ENCODE measurements around the gene CCDC188.
A peak's percentile ranks its signal among the peaks of the same experiment; 100 is the strongest.
"Not testable (repeated sequence)": the region's sequence is repeated elsewhere in the genome, so short reads cannot be mapped to it uniquely, and the experiment has no call there.

The CCDC188 gene

GRCh38 chr22:20169253-20169822 is 18.5 kb upstream of the CCDC188 start:
- no peak for DNase-seq

- DNase-seq: no peak
Observed at GRCh38 chr22:20167643-20168322, 16.9 kb upstream of the CCDC188 start.

- no peak for DNase-seq
Observed at GRCh38 chr22:20166703-20167102, 15.8 kb upstream of the CCDC188 start.

DNA sequence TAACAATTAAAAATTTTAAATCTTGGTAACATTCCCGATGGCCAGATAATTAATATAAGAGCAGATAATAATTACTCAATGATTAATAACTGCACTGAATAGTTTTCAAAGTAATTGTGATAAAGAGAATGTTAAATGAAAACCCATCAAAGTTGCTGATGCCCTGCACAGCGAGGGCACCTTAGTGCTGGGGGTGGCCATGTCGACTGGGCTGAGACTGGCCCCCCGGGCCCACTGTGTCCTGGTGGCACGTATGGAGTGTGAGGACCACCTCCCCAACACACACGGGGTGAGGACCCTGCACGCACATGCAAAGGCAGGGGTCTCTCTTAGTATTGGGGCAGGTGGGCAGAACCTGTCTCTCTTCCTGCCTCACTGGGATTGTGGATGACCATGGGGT is 15.1 kb upstream of the CCDC188 start:
- no peak for DNase-seq

DNA sequence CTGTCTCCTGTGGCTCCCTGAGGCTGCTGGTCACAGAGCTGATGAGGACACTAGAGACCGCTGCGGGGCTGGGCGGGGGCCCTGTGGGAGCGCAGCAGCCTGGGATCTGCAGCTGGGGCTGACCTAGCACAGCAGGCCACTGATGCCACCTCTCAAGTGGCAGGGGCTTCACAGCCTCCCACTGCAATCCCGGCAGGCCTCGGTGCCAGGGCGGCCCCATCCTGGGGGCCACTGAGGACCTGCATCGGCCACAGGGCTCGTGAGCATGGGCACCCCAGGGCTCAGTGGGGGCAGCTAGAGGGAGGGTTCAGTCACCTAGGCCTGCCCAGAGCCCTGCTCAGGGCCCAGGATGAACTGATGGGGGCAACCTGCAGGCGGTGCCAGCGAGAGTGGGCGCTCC is 14.6 kb upstream of the CCDC188 start:
- DNase-seq: no peak

DNA sequence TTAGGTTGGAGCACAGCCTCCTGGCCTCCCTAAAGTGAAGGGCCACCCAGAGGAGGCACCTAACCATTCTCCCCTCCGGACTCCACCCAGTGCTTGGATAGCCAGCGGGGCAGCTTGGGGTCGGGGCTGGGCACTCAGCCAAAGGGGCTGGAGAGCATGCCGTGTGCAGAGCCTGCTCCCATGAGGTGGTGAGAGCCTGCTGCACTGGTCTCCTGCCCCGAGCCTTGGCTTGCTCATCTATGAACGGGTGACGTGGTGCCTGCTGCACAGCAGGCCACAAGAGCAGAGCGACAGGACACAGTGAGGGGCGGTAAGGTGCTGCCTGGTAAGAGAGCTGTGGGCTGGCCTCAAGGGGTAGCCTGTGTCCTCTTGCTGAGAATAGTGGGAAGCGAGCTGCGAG is 14.0 kb upstream of the CCDC188 start:
- DNase-seq: no peak

DNA sequence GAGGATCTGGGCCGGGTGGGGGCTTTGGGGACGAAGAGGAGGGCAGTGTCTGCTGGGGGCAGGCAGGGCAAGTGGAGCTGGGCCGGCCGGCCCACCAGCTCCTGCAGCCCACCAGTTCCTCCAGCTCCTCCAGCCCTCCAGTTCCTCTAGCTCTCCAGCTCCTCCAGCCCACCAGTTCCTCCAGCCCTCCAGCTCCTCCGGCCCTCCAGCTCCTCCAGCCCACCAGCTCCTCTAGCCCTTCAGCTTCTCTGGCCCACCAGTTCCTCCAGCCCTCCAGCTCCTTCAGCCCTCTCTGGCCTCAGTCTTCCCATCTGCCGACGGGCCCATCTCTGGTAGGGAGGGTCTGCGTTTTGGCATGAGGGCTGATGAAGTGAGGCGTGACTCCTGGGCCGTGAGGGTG is 9.2 kb upstream of the CCDC188 start:
- DNase-seq: no peak

GRCh38 chr22:20159531-20159930 is 8.7 kb upstream of the CCDC188 start:
- DNase-seq: not testable (repeated sequence)

- no peak for DNase-seq
Observed at GRCh38 chr22:20159076-20159475, 8.2 kb upstream of the CCDC188 start.

DNA sequence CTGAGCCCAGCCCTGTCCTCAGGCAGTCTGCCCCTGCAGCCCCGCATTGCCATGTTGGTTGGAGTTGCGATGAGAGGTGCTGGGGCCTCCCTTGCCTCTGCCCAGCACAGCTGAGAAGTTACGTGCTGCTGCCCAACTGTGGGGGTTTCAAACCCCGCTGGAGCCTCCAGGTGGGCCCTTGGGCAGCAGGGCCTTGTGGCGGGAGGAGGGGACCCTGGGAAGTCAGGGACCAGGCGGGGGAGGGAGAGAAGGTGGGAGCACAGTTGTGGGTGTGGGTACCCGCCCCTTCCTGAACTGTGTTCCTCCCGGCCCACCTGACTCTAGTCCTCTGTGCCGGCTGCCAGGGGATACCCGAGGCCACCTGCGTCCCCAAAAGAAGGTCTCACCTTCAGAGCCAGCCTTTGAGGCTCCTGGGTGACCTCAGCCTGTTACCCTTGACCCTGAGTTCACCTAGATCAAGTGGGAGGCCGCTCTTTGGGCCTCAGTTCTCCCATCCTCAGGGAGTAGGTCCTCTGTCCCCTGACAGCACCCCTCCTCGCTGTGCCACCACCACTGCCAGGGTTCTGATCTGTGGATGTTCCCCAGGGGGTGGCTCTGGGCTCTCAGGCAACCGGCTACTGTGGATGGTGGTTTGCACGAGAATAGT is 7.7 kb upstream of the CCDC188 start:
- DNase-seq: no peak

- no peak for DNase-seq
Observed at GRCh38 chr22:20157430-20158183, 6.8 kb upstream of the CCDC188 start.

DNA sequence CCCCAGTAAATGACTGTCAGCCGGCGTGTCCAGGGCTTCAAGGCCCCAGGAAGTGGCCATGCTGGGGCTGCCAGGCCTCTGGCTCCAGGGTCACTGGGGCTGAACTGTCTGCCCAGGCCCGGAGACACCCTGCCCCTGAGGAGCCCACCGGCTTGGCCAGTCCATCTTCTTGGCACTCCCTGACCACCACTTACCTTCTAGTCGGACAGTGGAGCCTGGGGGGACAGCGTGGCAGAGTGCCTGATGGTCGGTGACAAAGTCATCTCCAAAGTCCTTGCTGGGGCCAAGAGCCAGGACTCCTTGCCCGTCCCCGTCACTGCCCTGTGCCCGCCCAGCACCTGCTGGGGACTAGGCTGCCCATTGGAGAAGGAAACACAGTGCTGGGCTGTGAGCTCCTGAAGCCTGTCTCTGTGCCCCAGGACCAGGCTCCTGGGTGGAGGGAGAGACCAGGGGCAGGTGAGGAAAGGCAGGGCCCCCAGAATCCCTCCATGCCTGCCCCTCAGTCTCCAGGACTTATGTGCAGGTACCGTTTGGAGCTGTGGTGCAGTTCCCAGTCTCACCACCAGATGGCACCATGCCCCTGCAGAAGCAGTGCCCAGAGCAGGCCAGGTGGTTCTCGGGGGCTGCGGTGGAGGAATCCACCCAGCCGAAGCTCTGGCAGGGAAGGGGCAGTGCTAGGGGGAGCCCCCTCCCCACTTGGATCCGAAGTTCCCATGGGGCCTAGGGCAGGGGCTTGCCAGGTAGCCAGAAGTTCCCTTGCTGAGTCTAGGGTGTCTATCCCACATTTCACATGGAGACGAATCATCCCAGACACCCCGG is 6.0 kb upstream of the CCDC188 start:
- peak; percentile 75 for DNase-seq

DNA sequence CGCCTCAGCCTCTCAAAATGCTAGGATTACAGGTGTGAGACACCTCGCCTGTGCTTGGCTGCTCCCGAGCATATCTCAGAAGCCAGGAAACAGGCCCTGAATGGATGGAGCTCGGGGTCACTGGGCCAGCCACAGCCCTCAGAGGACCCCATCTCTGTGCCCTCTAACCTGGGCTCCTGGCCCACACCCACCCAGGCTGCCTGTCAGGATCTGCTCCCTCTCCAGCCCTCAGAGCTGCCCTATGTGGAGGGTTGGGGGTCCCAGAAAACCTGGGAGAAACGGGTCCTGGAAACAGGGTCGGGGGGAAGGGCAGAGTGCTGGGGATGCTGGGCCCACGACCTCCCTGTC is 5.2 kb upstream of the CCDC188 start:
- DNase-seq: no peak

- DNase-seq: peak; percentile 86
Observed at GRCh38 chr22:20155330-20156041, 4.6 kb upstream of the CCDC188 start.

- DNase-seq: peak; percentile 53
Observed at GRCh38 chr22:20154602-20155187, 3.8 kb upstream of the CCDC188 start.

DNA sequence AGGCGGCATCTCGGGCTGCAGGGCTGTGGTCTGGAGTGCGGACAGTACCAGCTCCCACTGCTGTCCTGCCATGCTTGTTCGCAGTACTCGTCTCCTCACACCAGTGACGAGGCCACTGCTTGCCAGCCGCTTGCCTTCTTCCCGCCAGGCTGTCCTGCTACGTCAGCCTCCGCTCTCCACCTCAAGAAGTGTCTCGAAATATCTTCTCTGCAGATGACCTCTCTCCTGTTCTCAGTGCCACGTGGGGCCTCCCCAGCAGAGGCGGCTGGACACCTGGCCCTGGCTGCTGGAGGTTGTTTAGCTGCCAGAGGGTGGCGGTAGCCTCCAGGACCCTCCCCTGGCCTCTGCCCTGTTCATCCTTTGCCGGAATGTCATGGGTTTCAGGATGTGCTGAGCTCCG is 3.1 kb upstream of the CCDC188 start:
- DNase-seq: no peak

GRCh38 chr22:20152464-20152890 is 1.6 kb upstream of the CCDC188 start:
- DNase-seq: no peak

DNA sequence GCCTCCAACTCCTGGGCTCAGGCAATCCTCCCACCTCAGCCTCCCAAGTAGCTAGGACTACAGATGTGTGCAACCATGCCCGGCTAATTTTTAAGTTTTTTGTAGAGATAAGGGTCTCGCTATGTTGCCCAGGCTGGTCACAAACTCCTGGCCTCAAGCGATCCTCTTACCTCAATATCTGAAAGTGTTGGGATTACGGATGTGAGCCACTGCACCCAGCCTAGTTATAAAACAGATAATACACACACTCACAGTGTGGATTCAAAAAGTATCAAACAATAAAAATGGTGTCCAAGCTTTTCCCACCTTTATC is 377 bp upstream of the CCDC188 start:
- DNase-seq: no peak

- DNase-seq: peak; percentile 27
Observed at GRCh38 chr22:20149257-20150250, 1.3 kb downstream of the CCDC188 start.

DNA sequence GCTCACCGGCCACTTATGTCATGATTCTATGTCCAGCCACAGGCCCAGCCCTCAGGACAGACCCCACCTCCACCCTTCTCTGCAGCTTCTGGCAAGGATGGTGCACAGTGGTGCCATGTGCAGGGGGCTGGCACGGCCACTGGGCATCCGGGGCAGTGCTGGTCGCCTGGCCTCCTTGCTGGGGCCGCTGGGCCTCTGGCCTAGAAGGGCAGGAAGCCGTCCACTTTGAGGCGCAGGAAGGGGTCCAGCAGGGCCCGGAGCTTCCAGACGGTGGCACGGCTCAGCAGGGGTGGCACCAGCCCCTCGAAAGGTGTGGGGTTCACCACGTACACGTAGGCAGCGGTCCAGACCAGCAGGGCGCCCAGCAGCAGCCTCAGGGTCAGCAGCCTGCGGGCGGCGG is 2.4 kb downstream of the CCDC188 start:
- DNase-seq: no peak

Data from NCI-H1436 (cell line).